ENCODE data around the gene ASB15. TPM values are rescaled to one million over a fixed set of nuclear protein-coding genes. Genes with fewer than 3 reads are reported as not detected.

The ASB15 gene
- total RNA-seq, 3 donors from 2014 or later = 0.15 TPM; not detected in 2

- H3K27me3 ChIP-seq = no peaks in the 10 kb centered on the region
These were observed 64.3 kb downstream of the ASB15 start for GRCh38 chr7:123665896-123666295.

DNA sequence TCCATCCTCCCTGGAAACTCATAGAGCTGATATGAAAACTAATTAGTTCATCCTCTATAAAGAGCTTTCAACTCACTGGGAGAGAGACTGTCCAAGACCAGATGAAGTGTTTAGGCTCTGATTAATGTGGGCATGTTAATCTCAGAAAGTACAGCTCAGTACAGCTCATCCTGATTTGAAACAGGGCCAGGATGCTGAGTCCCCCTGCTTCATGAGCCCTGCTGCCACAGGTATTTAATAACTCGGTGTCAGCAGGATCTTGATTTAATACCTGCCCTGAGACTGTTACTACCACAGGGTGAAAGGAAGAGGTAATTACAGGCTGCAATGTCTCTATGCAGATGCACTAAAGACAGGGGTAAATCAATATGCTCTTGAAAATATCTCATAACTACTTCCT is 64.9 kb downstream of the ASB15 start:
- Histone ChIP-seq H3K4me1 (no peaks in the 10 kb centered on the region), H3K27ac (no peak overlapping the region), H3K4me3 (no peak overlapping the region), H3K9me3 (no peaks in the 10 kb centered on the region), H3K27me3 (no peaks in the 10 kb centered on the region), H3K36me3 (no peaks in the 10 kb centered on the region)
- no peak for DNase-seq (ENCODE audit: low spot score in 2 of 2)
- intact Hi-C loops (cut with DNase I; ENCODE audit: low total_unique reads) = no loop called here
- no peak for TF ChIP-seq POLR2AphosphoS5 (IDR thresholded peaks at IDR 0.05)
- no peak for TF ChIP-seq CTCF (IDR thresholded peaks at IDR 0.05)
- no peak for TF ChIP-seq POLR2A (IDR thresholded peaks at IDR 0.05)

More at GRCh38 chr7:123665896-123666295, 64.3 kb downstream of the ASB15 start:
- intact Hi-C loops (cut with DNase I; ENCODE audit: low total_unique reads) = no loop called here
- no peak for DNase-seq (ENCODE audit: low spot score in 2 of 2)
- H3K27ac ChIP-seq = no peak overlapping the region
- no peak for TF ChIP-seq POLR2A (IDR thresholded peaks at IDR 0.05)
- no peak for TF ChIP-seq CTCF (IDR thresholded peaks at IDR 0.05)
- TF ChIP-seq POLR2AphosphoS5 (IDR thresholded peaks at IDR 0.05) = no peak
- no peak overlapping the region for H3K4me3 ChIP-seq
- no peaks in the 10 kb centered on the region for H3K36me3 ChIP-seq
- no peaks in the 10 kb centered on the region for H3K4me1 ChIP-seq
- H3K9me3 ChIP-seq = no peaks in the 10 kb centered on the region

GRCh38 chr7:123669485-123669884 is 67.9 kb downstream of the ASB15 start:
- H3K4me1 ChIP-seq = no peaks in the 10 kb centered on the region
- H3K27ac ChIP-seq = no peak overlapping the region
- H3K27me3 ChIP-seq = no peaks in the 10 kb centered on the region
- intact Hi-C loops (cut with DNase I; ENCODE audit: low total_unique reads) = no loop called here
- no peaks in the 10 kb centered on the region for H3K9me3 ChIP-seq
- no peak for DNase-seq (ENCODE audit: low spot score in 2 of 2)
- H3K4me3 ChIP-seq = no peak overlapping the region
- no peaks in the 10 kb centered on the region for H3K36me3 ChIP-seq
- TF ChIP-seq POLR2A (IDR thresholded peaks at IDR 0.05) (no peak), CTCF (IDR thresholded peaks at IDR 0.05) (no peak), POLR2AphosphoS5 (IDR thresholded peaks at IDR 0.05) (no peak)

DNA sequence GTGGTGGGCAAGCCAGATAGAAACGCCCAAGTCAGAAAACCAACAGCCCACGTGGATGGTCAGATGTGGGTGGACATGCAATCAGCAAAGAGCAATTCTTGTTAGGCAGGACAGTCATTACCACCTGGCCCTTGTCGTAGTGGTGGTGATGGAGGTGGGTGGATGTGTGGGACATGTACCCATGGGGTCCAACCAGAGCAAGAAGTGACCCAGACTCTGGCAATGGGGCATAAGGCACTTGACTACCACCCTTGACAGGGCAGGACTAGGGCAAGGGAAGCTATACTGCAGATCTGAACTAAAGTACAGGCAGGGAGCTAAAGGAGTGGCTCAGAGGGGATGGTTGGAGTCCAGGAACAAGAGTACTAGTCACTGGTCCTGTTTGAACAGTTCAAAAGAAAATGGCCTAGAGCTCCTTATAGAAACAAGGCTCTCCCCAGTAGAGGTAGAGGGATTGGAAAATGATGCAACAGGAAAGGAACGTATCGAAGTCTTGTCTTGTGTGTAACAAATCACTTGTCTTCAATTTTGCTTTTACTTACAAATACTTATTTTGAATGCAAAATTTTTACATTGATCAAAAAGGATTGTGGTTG is 71.6 kb downstream of the ASB15 start:
- intact Hi-C loops (cut with DNase I; ENCODE audit: low total_unique reads) = no loop called here
- TF ChIP-seq POLR2A (IDR thresholded peaks at IDR 0.05) = no peak
- no peaks in the 10 kb centered on the region for H3K36me3 ChIP-seq
- H3K9me3 ChIP-seq = no peaks in the 10 kb centered on the region
- H3K4me3 ChIP-seq = no peak overlapping the region
- no peak overlapping the region for H3K27ac ChIP-seq
- H3K27me3 ChIP-seq = no peaks in the 10 kb centered on the region
- H3K4me1 ChIP-seq = no peaks in the 10 kb centered on the region
- DNase-seq (ENCODE audit: low spot score in 2 of 2) = no peak

DNA sequence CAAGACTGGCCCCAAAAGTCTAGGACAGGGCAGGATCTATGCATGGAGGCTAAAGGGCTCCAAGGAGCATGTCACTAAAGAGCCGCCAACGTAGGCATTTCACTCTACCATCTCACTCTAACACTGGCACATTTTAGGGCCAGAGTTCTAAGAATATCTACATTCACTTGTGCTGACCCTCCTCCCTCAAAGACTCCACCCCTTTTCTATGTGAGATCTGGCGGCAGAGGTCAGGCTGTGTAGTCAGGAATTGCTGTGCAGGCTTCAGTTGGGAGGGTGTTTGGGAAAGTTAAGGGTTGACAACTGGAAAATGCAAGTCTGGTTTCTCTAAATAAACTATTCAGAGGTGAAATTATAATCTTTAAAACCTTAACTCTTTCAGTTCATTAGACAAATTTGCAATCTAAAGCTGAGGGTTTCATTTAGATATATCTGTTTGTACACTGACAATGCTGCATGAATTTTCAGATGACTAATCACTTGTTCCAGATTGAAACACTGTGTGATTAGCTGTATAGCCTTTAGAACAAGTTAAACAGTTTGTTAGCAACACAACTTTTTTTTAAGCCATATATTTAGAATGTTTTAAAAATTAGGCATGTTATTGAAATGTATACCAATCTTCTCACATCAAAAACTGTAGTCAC is 72.3 kb downstream of the ASB15 start:
- Histone ChIP-seq H3K9me3 (no peaks in the 10 kb centered on the region), H3K27me3 (no peaks in the 10 kb centered on the region), H3K4me3 (no peak overlapping the region), H3K4me1 (no peaks in the 10 kb centered on the region), H3K27ac (peak overlapping the region; percentile 60 to 62), H3K36me3 (no peaks in the 10 kb centered on the region)
- no peak for DNase-seq (ENCODE audit: low spot score in 2 of 2)
- intact Hi-C loops (cut with DNase I; ENCODE audit: low total_unique reads) = no loop called here
- TF ChIP-seq POLR2A (IDR thresholded peaks at IDR 0.05) = no peak
- TF ChIP-seq POLR2AphosphoS5 (IDR thresholded peaks at IDR 0.05) = no peak

DNA sequence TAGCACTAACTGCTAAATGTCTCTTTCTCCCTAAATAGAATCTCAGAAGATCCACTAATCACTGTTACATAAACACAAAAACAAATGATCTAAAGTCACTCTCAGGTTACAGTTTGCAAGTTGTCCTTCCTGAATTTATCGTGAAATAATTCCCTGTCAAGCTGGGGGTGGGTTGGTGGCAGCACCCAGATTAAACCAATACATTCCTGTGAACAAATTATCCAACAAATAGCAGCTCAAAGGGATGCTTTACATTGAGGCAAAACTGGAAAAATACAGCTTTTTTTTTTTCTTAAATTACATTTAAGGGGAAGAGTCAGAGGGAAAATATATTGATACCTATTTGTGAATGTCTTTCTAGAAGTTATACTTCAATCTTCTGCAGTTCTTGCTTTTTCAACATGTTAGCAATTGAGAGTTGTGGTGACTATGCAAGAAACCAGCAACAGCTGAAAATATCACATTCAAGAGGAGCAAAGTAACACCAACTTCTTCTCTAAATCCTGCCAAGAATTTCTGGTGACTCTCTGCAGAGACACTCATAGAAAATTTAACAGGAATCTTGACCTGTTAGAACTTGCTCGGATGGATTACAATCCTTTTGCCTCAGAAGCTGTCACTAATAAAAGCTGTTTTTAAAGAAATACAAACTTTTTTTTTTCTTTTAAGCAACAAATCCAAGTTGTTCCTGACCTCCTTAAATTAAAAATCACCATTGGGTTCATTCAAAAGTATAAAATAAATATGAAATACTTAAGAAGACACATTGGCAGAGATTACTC is 73.0 kb downstream of the ASB15 start:
- peak overlapping the region; percentile 60 to 62 for H3K27ac ChIP-seq
- no peaks in the 10 kb centered on the region for H3K4me1 ChIP-seq
- no peak for TF ChIP-seq CTCF (IDR thresholded peaks at IDR 0.05)
- no peak for TF ChIP-seq POLR2A (IDR thresholded peaks at IDR 0.05)
- no peak for TF ChIP-seq POLR2AphosphoS5 (IDR thresholded peaks at IDR 0.05)
- no peaks in the 10 kb centered on the region for H3K36me3 ChIP-seq
- H3K4me3 ChIP-seq = no peak overlapping the region
- intact Hi-C loops (cut with DNase I; ENCODE audit: low total_unique reads) = no loop called here
- H3K9me3 ChIP-seq = no peaks in the 10 kb centered on the region
- DNase-seq (ENCODE audit: low spot score in 2 of 2) = no peak
- no peaks in the 10 kb centered on the region for H3K27me3 ChIP-seq
